C4-2B (cell line): Measurements from ENCODE around the gene ENG.

Experiments
- H3K27ac ChIP-seq: fragments of 450-650 bp; 2 replicates; pipeline ENCODE4 v1.5.1; 2017
- CTCF ChIP-seq: fragments of 450-650 bp; conservative IDR thresholded peaks from 2 replicates; pipeline ENCODE4 v1.5.1; 2017; ENCODE audit warnings: mild to moderate bottlenecking
- ZFX ChIP-seq: fragments of 450-650 bp; IDR thresholded peaks from 2 replicates; pipeline ENCODE4 v1.6.1; 2017

ENG gene

GRCh38 chr9:127769929-127770582 lies 84.4 kb downstream of the ENG start:
- H3K27ac ChIP-seq: no peak overlapping the region
- no peak for TF ChIP-seq ZFX
- TF ChIP-seq CTCF: no peak

- TF ChIP-seq CTCF: no peak
- no peak for TF ChIP-seq ZFX
- no peak overlapping the region for H3K27ac ChIP-seq
These were observed 85.4 kb downstream of the ENG start for GRCh38 chr9:127769101-127769500.

- no peak overlapping the region for H3K27ac ChIP-seq
- TF ChIP-seq CTCF: no peak
- TF ChIP-seq ZFX: no peak
These were observed 85.8 kb downstream of the ENG start for GRCh38 chr9:127768698-127769097.

- no peak overlapping the region for H3K27ac ChIP-seq
- no peak for TF ChIP-seq ZFX
- no peak for TF ChIP-seq CTCF
These were observed 86.5 kb downstream of the ENG start for GRCh38 chr9:127767909-127768331.

GRCh38 chr9:127767410-127767809 lies 87.0 kb downstream of the ENG start:
- no peak overlapping the region for H3K27ac ChIP-seq
- TF ChIP-seq ZFX (no peak), CTCF (no peak)

GRCh38 chr9:127765418-127765817 lies 89.0 kb downstream of the ENG start:
- TF ChIP-seq CTCF: no peak
- TF ChIP-seq ZFX: no peak
- H3K27ac ChIP-seq: no peak overlapping the region
